A673 (cell line): ENCODE measurements around the gene HDAC4.

Source experiments
- EZH2 ChIP-seq: fragments of 200-600 bp; sonication (generic); IDR thresholded peaks from 2 replicates; pipeline ENCODE4 v1.6.1; 2017; ENCODE audit warnings: borderline replicate concordance, low read depth, mild to moderate bottlenecking, mixed read lengths, antibody characterized with exemption, low read length; ENCODE audit not compliant: poor library complexity, severe bottlenecking
- TF ChIP-seq, protein P1 (sequence below): fragments of 300-800, 200-600 bp; sonication (generic); conservative IDR thresholded peaks from 2 replicates; pipeline ENCODE4 v1.5.1; 2017; ENCODE audit warnings: low read depth, mild to moderate bottlenecking, antibody characterized with exemption, low read length, moderate library complexity, mixed read lengths

DNA sequence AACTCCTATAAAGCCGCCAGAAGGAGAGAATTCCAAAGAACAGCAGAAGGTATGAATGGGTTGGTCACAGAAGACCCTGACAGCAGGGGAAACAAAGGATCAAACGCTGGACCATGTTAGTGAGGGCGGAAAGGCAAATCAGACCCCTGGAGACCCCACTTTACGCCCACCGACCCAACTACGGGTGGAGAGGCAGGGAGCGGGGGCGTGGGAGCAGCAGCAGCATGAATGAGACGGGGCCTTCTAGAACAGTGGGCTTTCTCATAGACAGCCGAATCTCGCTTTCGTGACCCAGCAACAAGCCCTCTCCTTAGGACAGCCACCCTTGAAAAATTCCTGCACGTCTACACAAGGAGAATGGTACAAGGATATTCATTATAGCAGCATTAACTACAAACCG is 191.0 kb downstream of the HDAC4 start:
- TF ChIP-seq, protein P1, sequence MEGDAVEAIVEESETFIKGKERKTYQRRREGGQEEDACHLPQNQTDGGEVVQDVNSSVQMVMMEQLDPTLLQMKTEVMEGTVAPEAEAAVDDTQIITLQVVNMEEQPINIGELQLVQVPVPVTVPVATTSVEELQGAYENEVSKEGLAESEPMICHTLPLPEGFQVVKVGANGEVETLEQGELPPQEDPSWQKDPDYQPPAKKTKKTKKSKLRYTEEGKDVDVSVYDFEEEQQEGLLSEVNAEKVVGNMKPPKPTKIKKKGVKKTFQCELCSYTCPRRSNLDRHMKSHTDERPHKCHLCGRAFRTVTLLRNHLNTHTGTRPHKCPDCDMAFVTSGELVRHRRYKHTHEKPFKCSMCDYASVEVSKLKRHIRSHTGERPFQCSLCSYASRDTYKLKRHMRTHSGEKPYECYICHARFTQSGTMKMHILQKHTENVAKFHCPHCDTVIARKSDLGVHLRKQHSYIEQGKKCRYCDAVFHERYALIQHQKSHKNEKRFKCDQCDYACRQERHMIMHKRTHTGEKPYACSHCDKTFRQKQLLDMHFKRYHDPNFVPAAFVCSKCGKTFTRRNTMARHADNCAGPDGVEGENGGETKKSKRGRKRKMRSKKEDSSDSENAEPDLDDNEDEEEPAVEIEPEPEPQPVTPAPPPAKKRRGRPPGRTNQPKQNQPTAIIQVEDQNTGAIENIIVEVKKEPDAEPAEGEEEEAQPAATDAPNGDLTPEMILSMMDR = no peak
- no peak for TF ChIP-seq EZH2
